Esophagus (tissue), 2 donors: ENCODE results near the gene DDX50. TPM values are rescaled to one million over a fixed set of nuclear protein-coding genes. Genes with fewer than 3 reads are reported as not detected.
"Not testable (repeated sequence)": the region's sequence is repeated elsewhere in the genome, so short reads cannot be mapped to it uniquely, and the experiment has no call there.

Experiments
- H3K27ac ChIP-seq, 2 donors: one replicate each; pipeline ENCODE4 v1.5.1; 2013; ENCODE audit warnings: low read depth in 2 of 2, mild to moderate bottlenecking in 2 of 2, inconsistent platforms in 1 of 2, low read length in 1 of 2, moderate library complexity in 1 of 2
- H3K27me3 ChIP-seq, 2 donors: one replicate each; pipeline ENCODE4 v1.6.1; 2013; ENCODE audit warnings: low read length in 2 of 2, control low read depth in 1 of 2, mild to moderate bottlenecking in 1 of 2; ENCODE audit not compliant: insufficient read depth in 2 of 2, control insufficient read depth in 1 of 2
- H3K36me3 ChIP-seq, 2 donors: one replicate each; pipeline ENCODE4 v1.6.1; 2013; ENCODE audit warnings: low read length in 1 of 2; ENCODE audit not compliant: control insufficient read depth in 2 of 2, insufficient read depth in 2 of 2
- H3K4me1 ChIP-seq, 2 donors: one replicate each; pipeline ENCODE4 v1.6.1; 2013; ENCODE audit warnings: low read length in 1 of 2; ENCODE audit not compliant: control insufficient read depth in 2 of 2, insufficient read depth in 2 of 2
- H3K4me3 ChIP-seq, 2 donors: one replicate each; pipeline ENCODE4 v1.5.1; 2013; ENCODE audit warnings: low read length in 2 of 2, mild to moderate bottlenecking in 2 of 2, low read depth in 1 of 2, moderate library complexity in 1 of 2
- H3K9me3 ChIP-seq, 2 donors: one replicate each; pipeline ENCODE4 v1.6.1; 2013; ENCODE audit warnings: mild to moderate bottlenecking in 2 of 2, low read depth in 1 of 2, low read length in 1 of 2, moderate library complexity in 1 of 2; ENCODE audit not compliant: control insufficient read depth in 2 of 2, insufficient read depth in 1 of 2
- WGBS, 2 donors: extraction: QIAGEN DNeasy Blood & Tissue Kit; methylation state at CpG; one replicate each; pipeline ENCODE4 v1.1.7; 2013; 5-methylcytosine and 5-hydroxymethylcytosine counted together
- polyA plus RNA-seq, 2 donors: library from polyadenylated mRNA; stranded (reverse); fragments of 200-250 nt; gene quantifications; one replicate each; pipeline ENCODE4 v1.2.3, GENCODE V29; 2013
- donor health status: healthy with polysubstance abuse.
- donor health status: Bipolar disorder and iron deficiency.

Gene DDX50
- polyA plus RNA-seq, 2 donors = 8.8 to 20.4 TPM

- WGBS, 2 donors = 91 to 96% methylated on average over 2 of the region's 2 CpGs
- Histone ChIP-seq H3K4me1 (no peaks in the 10 kb centered on the region), H3K27me3 (no peaks in the 10 kb centered on the region), H3K36me3 (no peaks in the 10 kb centered on the region), H3K9me3 (no peaks in the 10 kb centered on the region), H3K27ac (no peak overlapping the region), H3K4me3 (no peak overlapping the region)
Observed at GRCh38 chr10:68938884-68939283, 37.8 kb downstream of the DDX50 start.

- not testable (repeated sequence) for H3K27me3 ChIP-seq, H3K4me3 ChIP-seq, H3K27ac ChIP-seq, H3K9me3 ChIP-seq, H3K36me3 ChIP-seq, H3K4me1 ChIP-seq
Observed at GRCh38 chr10:68940917-68941316, 39.8 kb downstream of the DDX50 start.

GRCh38 chr10:68950598-68950997 is 49.5 kb downstream of the DDX50 start:
- no peaks in the 10 kb centered on the region for H3K4me1 ChIP-seq
- H3K9me3 ChIP-seq = no peaks in the 10 kb centered on the region
- peaks cover 0 to 15% of the 10 kb centered on the region in 2 donors for H3K36me3 ChIP-seq
- H3K27ac ChIP-seq = no peak overlapping the region
- H3K27me3 ChIP-seq = no peaks in the 10 kb centered on the region
- WGBS, 2 donors = 96% methylated on average over 3 of the region's 3 CpGs
- no peak overlapping the region for H3K4me3 ChIP-seq

- Histone ChIP-seq H3K27ac (peak overlapping the region in 1 of 2 donors; percentile 21), H3K4me3 (peak overlapping the region in 1 of 2 donors; percentile 96), H3K27me3 (no peaks in the 10 kb centered on the region), H3K4me1 (no peaks in the 10 kb centered on the region), H3K36me3 (peaks cover 0 to 7% of the 10 kb centered on the region in 2 donors), H3K9me3 (no peaks in the 10 kb centered on the region)
- WGBS, 2 donors = 93 to 94% methylated on average over 12 of the region's 12 CpGs
Observed at GRCh38 chr10:68954904-68955303, 53.8 kb downstream of the DDX50 start.

GRCh38 chr10:68955355-68955831 is 54.3 kb downstream of the DDX50 start:
- peak overlapping the region; percentile 92 to 97 for H3K27ac ChIP-seq
- H3K4me1 ChIP-seq = no peaks in the 10 kb centered on the region
- H3K4me3 ChIP-seq = peak overlapping the region; percentile 96 to 100
- H3K9me3 ChIP-seq = no peaks in the 10 kb centered on the region
- H3K36me3 ChIP-seq = peaks cover 0 to 4% of the 10 kb centered on the region in 2 donors
- 2 to 4% methylated on average over 16 of the region's 16 CpGs for WGBS, 2 donors
- no peaks in the 10 kb centered on the region for H3K27me3 ChIP-seq

- Histone ChIP-seq H3K4me3 (peak within 1 kb of the TSS; percentile 96 to 100), H3K9me3 (no peaks in the 10 kb centered on the region), H3K4me1 (no peaks in the 10 kb centered on the region), H3K27ac (peak within 1 kb of the TSS; percentile 92 to 97), H3K27me3 (no peaks in the 10 kb centered on the region), H3K36me3 (no peaks in the 10 kb centered on the region)
- WGBS, 2 donors = 0% methylated on average over 49 to 53 of the region's 53 CpGs
Observed at GRCh38 chr10:68955832-68956532, 54.9 kb downstream of the DDX50 start, which contains the start of gene DDX21. Gene DDX21 (plus strand): TSS chr10:68956170. CDS start chr10:68956226, 56 bp downstream.

GRCh38 chr10:68957284-68957615 is 56.1 kb downstream of the DDX50 start:
- H3K4me1 ChIP-seq = no peaks in the 10 kb centered on the region
- 50% methylated on average over 7 of the region's 7 CpGs for WGBS, 2 donors
- peak overlapping the region in 1 of 2 donors; percentile 55 for H3K27ac ChIP-seq
- H3K9me3 ChIP-seq = no peaks in the 10 kb centered on the region
- peaks cover 0 to 1% of the 10 kb centered on the region in 2 donors for H3K36me3 ChIP-seq
- no peaks in the 10 kb centered on the region for H3K27me3 ChIP-seq
- H3K4me3 ChIP-seq = peak overlapping the region; percentile 96 to 100

- Histone ChIP-seq H3K4me3 (peak overlapping the region in 1 of 2 donors; percentile 96), H3K9me3 (no peaks in the 10 kb centered on the region), H3K4me1 (no peaks in the 10 kb centered on the region), H3K27ac (no peak overlapping the region), H3K36me3 (peaks cover 1 to 2% of the 10 kb centered on the region in 2 donors), H3K27me3 (no peaks in the 10 kb centered on the region)
- 59 to 61% methylated on average over 3 of the region's 3 CpGs for WGBS, 2 donors
Observed at GRCh38 chr10:68957654-68958053, 56.5 kb downstream of the DDX50 start.

GRCh38 chr10:68959695-68960527 is 58.8 kb downstream of the DDX50 start:
- no peak overlapping the region for H3K27ac ChIP-seq
- peaks cover 8% of the 10 kb centered on the region in 2 donors for H3K36me3 ChIP-seq
- no peaks in the 10 kb centered on the region for H3K9me3 ChIP-seq
- no peak overlapping the region for H3K4me3 ChIP-seq
- H3K4me1 ChIP-seq = no peaks in the 10 kb centered on the region
- 89 to 93% methylated on average over 4 of the region's 4 CpGs for WGBS, 2 donors
- H3K27me3 ChIP-seq = no peaks in the 10 kb centered on the region
